Measurements from ENCODE around the gene PEBP1.

- TF ChIP-seq EZH2 (IDR thresholded peaks at IDR 0.05; ENCODE audit: borderline replicate concordance, control insufficient read depth, low read depth, low read length), result no peak
- no peak for TF ChIP-seq BMI1 (IDR thresholded peaks at IDR 0.05; ENCODE audit: borderline replicate concordance)
- TF ChIP-seq SRF (IDR thresholded peaks at IDR 0.05; ENCODE audit: low read depth in 2 of 2, low read length in 2 of 2), result no peak
- TF ChIP-seq PKNOX1 (IDR thresholded peaks at IDR 0.05), result no peak
- no peak for TF ChIP-seq CTCF (IDR thresholded peaks at IDR 0.05 in 2 of 3, conservative IDR thresholded peaks at IDR 0.05 in 1 of 3; ENCODE audit: control insufficient read depth in 2 of 3, extremely low read depth in 1 of 3, insufficient read depth in 1 of 3, low read depth in 3 of 3, low read length in 3 of 3)
- no peak for TF ChIP-seq RFX5 (IDR thresholded peaks at IDR 0.05; ENCODE audit: low read depth, low read length)
- TF ChIP-seq BCL11A (IDR thresholded peaks at IDR 0.05; ENCODE audit: low read depth, low read length), result no peak
- no peak for TF ChIP-seq DPF2 (IDR thresholded peaks at IDR 0.05)
- TF ChIP-seq RAD21 (IDR thresholded peaks at IDR 0.05; ENCODE audit: insufficient read depth, low read depth, low read length), result no peak
- TF ChIP-seq POLR2A (IDR thresholded peaks at IDR 0.05; ENCODE audit: low read depth, low read length), result no peak
- TF ChIP-seq POLR2AphosphoS5 (IDR thresholded peaks at IDR 0.05; ENCODE audit: low read length), result no peak
Measured at GRCh38 chr12:118109088-118109487, 26.8 kb upstream of the PEBP1 start.

Data from GM12878 (cell line).